PC-3 (cell line): Measurements from ENCODE around the gene ARID3C. TPM values are rescaled to one million over a fixed set of nuclear protein-coding genes. Genes with fewer than 3 reads are reported as not detected.

Experiments used
- ATAC-seq: fragments of 200-7000 bp; cut with Tn5 transposase; 2 replicates; pipeline ENCODE4 v1.9.1; 2020; ENCODE audit warnings: mild to moderate bottlenecking, moderate library complexity
- BruUV-seq: library from RNA; stranded (reverse); fragments of 400-500 nt; replicated peaks from 2 replicates; lab custom pipeline; 2021; lab: Mats Ljungman, UMichigan
- CTCF ChIA-PET: fragments of 300-600 bp; sonication (Branson Sonifier 250); formaldehyde crosslinking; loops from one replicate; lab custom pipeline; 2022; ENCODE audit warnings: antibody characterized with exemption; lab: Charles Lee
- POLR2A ChIA-PET: fragments of 300-600 bp; sonication (Branson Sonifier 250); formaldehyde crosslinking; loops from one replicate; lab custom pipeline; 2022; ENCODE audit warnings: antibody characterized with exemption; ENCODE audit not compliant: unreplicated experiment; lab: Charles Lee
- DNase-seq: peaks from one replicate; pipeline ENCODE4 v3.0.0-alpha.2; 2015
- H2AFZ ChIP-seq: fragments of 300-600 bp; sonication (generic); 2 replicates; pipeline ENCODE4 v1.6.0; 2016; ENCODE audit warnings: antibody characterized with exemption, low read length
- H3F3A ChIP-seq: fragments of 300-600 bp; sonication (generic); one replicate; pipeline ENCODE4 v1.6.0; 2017; ENCODE audit warnings: antibody characterized with exemption, low read length, control low read depth, mild to moderate bottlenecking; ENCODE audit not compliant: unreplicated experiment
- H3K27ac ChIP-seq: fragments of 300-600 bp; sonication (generic); 2 replicates; pipeline ENCODE4 v1.5.1; 2016; ENCODE audit warnings: mild to moderate bottlenecking, low read length
- H3K27me3 ChIP-seq: fragments of 300-600 bp; sonication (generic); 2 replicates; pipeline ENCODE4 v1.6.1; 2016; ENCODE audit warnings: low read length, mixed read lengths
- H3K36me3 ChIP-seq: fragments of 300-600 bp; sonication (generic); 2 replicates; pipeline ENCODE4 v1.6.1; 2016; ENCODE audit warnings: low read depth, mixed run types, low read length, mixed read lengths
- H3K4me1 ChIP-seq: fragments of 300-600 bp; sonication (generic); 2 replicates; pipeline ENCODE4 v1.5.1; 2016; ENCODE audit warnings: low read length; ENCODE audit not compliant: insufficient read depth
- H3K4me2 ChIP-seq: fragments of 300-600 bp; sonication (generic); 2 replicates; pipeline ENCODE4 v1.6.0; 2016; ENCODE audit warnings: low read length
- H3K4me3 ChIP-seq: fragments of 300-600 bp; sonication (generic); 2 replicates; pipeline ENCODE4 v1.5.1; 2016; ENCODE audit warnings: mild to moderate bottlenecking, low read length, mixed read lengths
- H3K79me2 ChIP-seq: fragments of 300-600 bp; sonication (generic); 2 replicates; pipeline ENCODE4 v1.6.1; 2017; ENCODE audit warnings: low read length, mixed read lengths
- H3K9ac ChIP-seq: fragments of 300-600 bp; sonication (generic); 2 replicates; pipeline ENCODE4 v1.6.0; 2016; ENCODE audit warnings: mild to moderate bottlenecking, low read length
- H3K9me2 ChIP-seq: fragments of 300-600 bp; sonication (generic); replicated peaks from 2 replicates; pipeline ENCODE4 v1.6.1; 2016; ENCODE audit warnings: mixed run types, low read length, mixed read lengths
- H3K9me3 ChIP-seq: fragments of 300-600 bp; sonication (generic); 2 replicates; pipeline ENCODE4 v1.6.1; 2016; ENCODE audit warnings: low read length, mixed read lengths
- H4K20me1 ChIP-seq: fragments of 300-600 bp; sonication (generic); 2 replicates; pipeline ENCODE4 v1.6.1; 2016; ENCODE audit warnings: low read length, mixed read lengths
- CTCF ChIP-seq: fragments of 300-600 bp; sonication (generic); conservative IDR thresholded peaks from 2 replicates; pipeline ENCODE4 v1.5.1; 2017; ENCODE audit warnings: antibody characterized with exemption, low read depth, mild to moderate bottlenecking, low read length
- EZH2 ChIP-seq: fragments of 300-600 bp; sonication (generic); IDR thresholded peaks from one replicate; pipeline ENCODE4 v1.6.1; 2017; ENCODE audit warnings: antibody characterized with exemption, mild to moderate bottlenecking, low read length; ENCODE audit not compliant: unreplicated experiment
- EZH2phosphoT487 ChIP-seq: fragments of 300-600 bp; sonication (generic); IDR thresholded peaks from 2 replicates; pipeline ENCODE4 v1.6.1; 2018; ENCODE audit warnings: mild to moderate bottlenecking, antibody characterized with exemption, low read length, borderline replicate concordance
- intact Hi-C: fragments of 100-400 bp; cut with micrococcal nuclease; formaldehyde crosslinking; loops from 2 replicates; pipeline ENCODE4 v1.9.0; 2023
- total RNA-seq: library from RNA; depleted of rRNA; stranded (reverse); fragments of >200 nt; gene quantifications from 2 replicates; pipeline ENCODE4 v1.2.3, GENCODE V29; 2014

The ARID3C gene
- total RNA-seq, 1 experiment from 2014 or later = not detected

DNA sequence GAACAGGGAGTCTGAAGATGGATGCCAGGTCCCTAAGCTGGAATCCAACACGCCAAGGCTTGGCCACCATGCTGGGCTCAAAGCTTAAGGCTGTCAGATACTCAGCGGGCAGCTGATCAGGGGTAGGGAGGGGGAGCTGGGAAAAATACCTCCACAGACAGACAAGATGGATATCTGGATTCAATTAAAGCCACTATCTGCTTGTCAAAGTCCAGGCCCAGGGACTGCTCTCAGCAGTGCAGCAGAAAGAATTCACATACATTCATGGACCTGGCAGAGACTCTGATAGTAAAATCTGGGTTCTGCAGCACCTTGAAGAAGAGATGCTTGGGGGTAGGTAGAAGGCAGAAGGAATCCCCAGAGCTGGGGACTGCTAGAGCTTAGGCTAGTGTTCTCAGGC lies 13.7 kb downstream of the ARID3C start:
- H3K27ac ChIP-seq = no peak overlapping the region
- H2AFZ ChIP-seq = no peak overlapping the region
- no peaks in the 10 kb centered on the region for H3K27me3 ChIP-seq
- no TSS peak for BruUV-seq
- TF ChIP-seq CTCF = no peak
- TF ChIP-seq EZH2phosphoT487 = no peak
- TF ChIP-seq EZH2 = no peak
- H3K4me1 ChIP-seq = peaks cover 23% of the 10 kb centered on the region; the same call in 1 of the 2 replicates
- H3K4me3 ChIP-seq = no peak overlapping the region
- no peaks in the 10 kb centered on the region for H3K36me3 ChIP-seq
- ChIA-PET POLR2A (no interaction called here), CTCF (no interaction called here)
- DNase-seq = no peak
- no peaks in the 10 kb centered on the region for H3K9me3 ChIP-seq
- H3F3A ChIP-seq = no peaks in the 10 kb centered on the region
- ATAC-seq = no peak
- H3K9me2 ChIP-seq = no peaks in the 10 kb centered on the region
- intact Hi-C loops = no loop called here
- no peak overlapping the region for H3K4me2 ChIP-seq
- no peaks in the 10 kb centered on the region for H4K20me1 ChIP-seq
- no peak overlapping the region for H3K9ac ChIP-seq
- peaks cover 24% of the 10 kb centered on the region for H3K79me2 ChIP-seq

DNA sequence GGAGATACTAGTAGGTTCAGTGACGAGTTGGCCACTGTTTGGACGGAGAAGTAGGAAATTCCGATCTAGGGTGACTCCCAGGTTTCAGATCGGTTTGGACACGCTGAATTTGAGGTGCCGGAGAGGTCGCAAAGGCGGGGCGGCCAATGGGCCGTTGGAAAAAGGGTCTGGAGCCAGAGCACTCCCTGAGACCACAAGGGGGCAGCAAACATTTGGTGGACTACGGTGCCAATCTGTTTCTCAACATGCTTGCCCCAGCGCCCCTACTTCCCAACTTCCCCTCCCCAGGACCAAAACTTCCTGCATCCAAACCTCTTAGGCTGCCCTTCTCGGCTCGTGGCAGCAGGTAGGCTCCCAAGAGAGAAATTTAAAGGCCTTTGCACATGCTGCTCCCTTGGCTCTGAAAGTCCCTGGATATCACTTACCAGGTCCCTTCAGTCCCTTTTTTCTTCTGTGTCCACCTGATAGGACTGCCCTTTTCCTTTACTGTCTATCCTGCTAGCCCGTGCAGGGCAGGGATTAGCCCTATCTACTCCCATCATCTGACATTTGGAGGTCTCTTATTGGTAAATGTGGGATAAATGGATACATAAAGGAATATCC lies 16.0 kb downstream of the ARID3C start:
- intact Hi-C loops = loop anchor here (1.0 kb wide), 2 partner anchors 7 to 21 kb away; partner anchors contain the start of gene DCTN3
- peak overlapping the region; percentile 87 for H3K4me3 ChIP-seq
- peak overlapping the region; percentile 96 for H3K4me2 ChIP-seq
- BruUV-seq = no TSS peak
- H3K79me2 ChIP-seq = peaks cover 18% of the 10 kb centered on the region
- ChIA-PET POLR2A (no interaction called here), CTCF (interaction anchor here (0.7 kb wide), 1 partner anchor 16 kb away, joined by 4 read pairs; the partner anchor contains the start of gene ARID3C)
- H3K9me3 ChIP-seq = no peaks in the 10 kb centered on the region
- ATAC-seq (peak; percentile 70), DNase-seq (peak; percentile 74)
- H3K9me2 ChIP-seq = no peaks in the 10 kb centered on the region
- no peaks in the 10 kb centered on the region for H3K36me3 ChIP-seq
- peak; percentile 71 for TF ChIP-seq CTCF
- TF ChIP-seq EZH2phosphoT487 = no peak
- TF ChIP-seq EZH2 = no peak
- H2AFZ ChIP-seq = peak overlapping the region; percentile 88
- H3F3A ChIP-seq = no peaks in the 10 kb centered on the region
- H3K4me1 ChIP-seq = peaks cover 15% of the 10 kb centered on the region; the same call in 1 of the 2 replicates
- H3K27ac ChIP-seq = no peak overlapping the region
- H4K20me1 ChIP-seq = no peaks in the 10 kb centered on the region
- no peaks in the 10 kb centered on the region for H3K27me3 ChIP-seq
- peak overlapping the region; percentile 97 for H3K9ac ChIP-seq
